ENCODE data around the gene PROS1. TPM values are rescaled to one million over a fixed set of nuclear protein-coding genes. Genes with fewer than 3 reads are reported as not detected.

The PROS1 gene
- total and polyA plus RNA-seq, 2 of the 4 experiments (the other 2 are of a cell fraction) = 1.6 to 2.8 TPM

GRCh38 chr3:94001827-94002495, 28.3 kb upstream of the PROS1 start:
- Histone ChIP-seq H3K9ac (ENCODE audit: low read depth, low read length) (no peak overlapping the region), H2AK9ac (replicated peaks; ENCODE audit: low read depth, low read length, poor library complexity) (no peak overlapping the region), H3K4me3 (ENCODE audit: insufficient read depth, low read depth, low read length) (no peak overlapping the region), H2AK5ac (ENCODE audit: low read depth, low read length) (no peak overlapping the region), H2AFZ (replicated peaks; ENCODE audit: low read length, poor library complexity) (no peak overlapping the region), H3K23ac (ENCODE audit: low read depth, low read length) (no peak overlapping the region), H3K4ac (ENCODE audit: low read depth, low read length) (no peak overlapping the region), H3K27me3 (ENCODE audit: control insufficient read depth, insufficient read depth, low read length) (no peaks in the 10 kb centered on the region), H4K8ac (ENCODE audit: low read depth in 2 of 2, low read length in 2 of 2) (no peak overlapping the region), H3K56ac (ENCODE audit: extremely low read depth, insufficient read depth, low read length) (no peak overlapping the region), H3K4me2 (ENCODE audit: low read depth, low read length) (no peak overlapping the region), H4K5ac (ENCODE audit: low read depth, low read length) (no peak overlapping the region), H2BK20ac (ENCODE audit: low read depth, low read length) (no peak overlapping the region), H3K4me1 (ENCODE audit: control insufficient read depth, insufficient read depth, low read length) (peaks cover 4% of the 10 kb centered on the region; the same call in 1 of the 2 replicates), H2BK5ac (ENCODE audit: low read depth, low read length, poor library complexity, severe bottlenecking) (no peak overlapping the region), H4K20me1 (ENCODE audit: insufficient read depth, low read length) (no peaks in the 10 kb centered on the region), H3K79me1 (ENCODE audit: low read depth in 1 of 2, low read length in 2 of 2) (no peaks in the 10 kb centered on the region), H3K9me3 (ENCODE audit: control insufficient read depth, insufficient read depth, low read length) (no peaks in the 10 kb centered on the region), H3K27ac (ENCODE audit: insufficient read depth, low read length) (no peak overlapping the region; the same call in 1 of the 2 replicates), H2BK15ac (ENCODE audit: low read depth, low read length) (no peak overlapping the region), H3K36me3 (ENCODE audit: control insufficient read depth, insufficient read depth, low read length) (no peaks in the 10 kb centered on the region), H2BK120ac (ENCODE audit: low read depth, low read length) (no peak overlapping the region), H3K14ac (replicated peaks; ENCODE audit: low read depth, low read length) (no peak overlapping the region), H3K9me1 (ENCODE audit: insufficient read depth, low read length) (no peaks in the 10 kb centered on the region), H3K18ac (ENCODE audit: low read depth, low read length) (no peak overlapping the region), H4K91ac (ENCODE audit: insufficient read depth, low read depth, low read length) (no peak overlapping the region)
- dilution Hi-C loops (cut with HindIII; ENCODE audit: low sequenced_read_pairs, unreplicated experiment) = no loop called here
- DNase-seq = no peak
- ChIA-PET POLR2A (ENCODE audit: unreplicated experiment) (no interaction called here), CTCF (no interaction called here)
- no TSS peak for BruUV-seq (replicated peaks)
- TF ChIP-seq RFX5 (IDR thresholded peaks at IDR 0.05; ENCODE audit: low read depth, low read length) = no peak
- TF ChIP-seq POLR2A (IDR thresholded peaks at IDR 0.05; ENCODE audit: low read depth, low read length) = no peak
- no peak for TF ChIP-seq CTCF (conservative IDR thresholded peaks at IDR 0.05; ENCODE audit: low read depth, low read length)
- TF ChIP-seq, protein P1, sequence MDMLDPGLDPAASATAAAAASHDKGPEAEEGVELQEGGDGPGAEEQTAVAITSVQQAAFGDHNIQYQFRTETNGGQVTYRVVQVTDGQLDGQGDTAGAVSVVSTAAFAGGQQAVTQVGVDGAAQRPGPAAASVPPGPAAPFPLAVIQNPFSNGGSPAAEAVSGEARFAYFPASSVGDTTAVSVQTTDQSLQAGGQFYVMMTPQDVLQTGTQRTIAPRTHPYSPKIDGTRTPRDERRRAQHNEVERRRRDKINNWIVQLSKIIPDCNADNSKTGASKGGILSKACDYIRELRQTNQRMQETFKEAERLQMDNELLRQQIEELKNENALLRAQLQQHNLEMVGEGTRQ (IDR thresholded peaks at IDR 0.05; ENCODE audit: low read depth, low read length) = no peak
- no peak for TF ChIP-seq ELK1 (IDR thresholded peaks at IDR 0.05; ENCODE audit: borderline replicate concordance, low read depth, low read length)
- no peak for TF ChIP-seq RAD21 (IDR thresholded peaks at IDR 0.05; ENCODE audit: low read length)
- no peak for TF ChIP-seq CEBPB (IDR thresholded peaks at IDR 0.05; ENCODE audit: low read depth, low read length)
- no peak for TF ChIP-seq MAZ (IDR thresholded peaks at IDR 0.05; ENCODE audit: borderline replicate concordance, low read depth, low read length)
- TF ChIP-seq MXI1 (IDR thresholded peaks at IDR 0.05; ENCODE audit: borderline replicate concordance, low read depth, low read length) = no peak
- TF ChIP-seq FOS (IDR thresholded peaks at IDR 0.05; ENCODE audit: low read depth, low read length) = no peak
- TF ChIP-seq SMC3 (IDR thresholded peaks at IDR 0.05; ENCODE audit: low read depth, low read length) = no peak
- no peak for TF ChIP-seq BHLHE40 (IDR thresholded peaks at IDR 0.05; ENCODE audit: low read depth, low read length)
- no peak for TF ChIP-seq RCOR1 (IDR thresholded peaks at IDR 0.05; ENCODE audit: insufficient replicate concordance, low read length)
- TF ChIP-seq CHD1 (IDR thresholded peaks at IDR 0.05; ENCODE audit: low read depth, low read length) = no peak
- TF ChIP-seq NFE2L2 (IDR thresholded peaks at IDR 0.05; ENCODE audit: low read depth, low read length) = no peak
- TF ChIP-seq MAFK (IDR thresholded peaks at IDR 0.05; ENCODE audit: low read depth, low read length) = no peak
- intact Hi-C loops (cut with micrococcal nuclease) = no loop called here
- no peak for ATAC-seq (ENCODE audit: low read depth)
- in situ Hi-C loops (cut with MboI; ENCODE audit: low sequenced_read_pairs) = no loop called here
- WGBS, 2 experiments (ENCODE audit: extremely low coverage in 2 of 2, insufficient read length in 1 of 2) = no CpG with 5 or more reads among the region's 3 CpGs

Data from IMR-90 (cell line).